Jurkat, Clone E6-1 (cell line): ENCODE data around the gene CFAP251.
"Not testable (repeated sequence)": the region's sequence is repeated elsewhere in the genome, so short reads cannot be mapped to it uniquely, and the experiment has no call there.

Source experiments
- DNase-seq: peaks from one replicate; pipeline ENCODE4 v3.0.0-alpha.2; 2011; ENCODE audit warnings: low read depth, low spot score
- H3K4me3 ChIP-seq: 2 replicates; pipeline ENCODE4 v1.5.1; 2011; ENCODE audit warnings: mild to moderate bottlenecking, low read length, control low read depth, moderate library complexity

CFAP251 gene

GRCh38 chr12:121903202-121903601 lies 15.2 kb upstream of the CFAP251 start:
- DNase-seq, result no peak

GRCh38 chr12:121905746-121906145 lies 12.6 kb upstream of the CFAP251 start:
- H3K4me3 ChIP-seq, result no peak overlapping the region
- DNase-seq, result no peak

More at GRCh38 chr12:121903202-121903601, 15.2 kb upstream of the CFAP251 start:
- H3K4me3 ChIP-seq, result no peak overlapping the region

- H3K4me3 ChIP-seq, result no peak overlapping the region
- DNase-seq, result no peak
Measured at GRCh38 chr12:121908702-121909101, 9.7 kb upstream of the CFAP251 start.

GRCh38 chr12:121911824-121912585 lies 6.4 kb upstream of the CFAP251 start:
- no peak for DNase-seq
- H3K4me3 ChIP-seq, result no peak overlapping the region

- DNase-seq, result no peak
- H3K4me3 ChIP-seq, result no peak overlapping the region
Measured at GRCh38 chr12:121915841-121916321, 2.5 kb upstream of the CFAP251 start.

- no peak for DNase-seq
- no peak overlapping the region for H3K4me3 ChIP-seq
Measured at GRCh38 chr12:121916719-121917118, 1.7 kb upstream of the CFAP251 start.

GRCh38 chr12:121918679-121919038 lies 267 bp downstream of the CFAP251 start:
- DNase-seq, result no peak
- peak overlapping the region; percentile 52 for H3K4me3 ChIP-seq

GRCh38 chr12:121921066-121921465 lies 2.7 kb downstream of the CFAP251 start:
- no peak overlapping the region for H3K4me3 ChIP-seq
- DNase-seq, result no peak

- H3K4me3 ChIP-seq, result no peak overlapping the region
- DNase-seq, result no peak
Measured at GRCh38 chr12:121925358-121925695, 6.9 kb downstream of the CFAP251 start.

- no peak for DNase-seq
- no peak overlapping the region for H3K4me3 ChIP-seq
Measured at GRCh38 chr12:121926874-121927706, 8.7 kb downstream of the CFAP251 start.

- H3K4me3 ChIP-seq, result no peak overlapping the region
Measured at GRCh38 chr12:121927813-121928212, 9.4 kb downstream of the CFAP251 start.

GRCh38 chr12:121929545-121929944 lies 11.2 kb downstream of the CFAP251 start:
- H3K4me3 ChIP-seq, DNase-seq: not testable (repeated sequence)

More at GRCh38 chr12:121927813-121928212, 9.4 kb downstream of the CFAP251 start:
- no peak for DNase-seq

GRCh38 chr12:121930862-121931261 lies 12.5 kb downstream of the CFAP251 start:
- no peak overlapping the region for H3K4me3 ChIP-seq
- DNase-seq, result no peak

GRCh38 chr12:121932176-121932536 lies 13.8 kb downstream of the CFAP251 start:
- DNase-seq, result no peak
- no peak overlapping the region for H3K4me3 ChIP-seq

GRCh38 chr12:121932914-121933521 lies 14.6 kb downstream of the CFAP251 start:
- DNase-seq, result no peak

GRCh38 chr12:121933522-121934308 lies 15.3 kb downstream of the CFAP251 start:
- no peak overlapping the region for H3K4me3 ChIP-seq
- no peak for DNase-seq

More at GRCh38 chr12:121932914-121933521, 14.6 kb downstream of the CFAP251 start:
- no peak overlapping the region for H3K4me3 ChIP-seq

- DNase-seq, result no peak
- H3K4me3 ChIP-seq, result no peak overlapping the region
Measured at GRCh38 chr12:121934309-121934664, 15.9 kb downstream of the CFAP251 start.

GRCh38 chr12:121937654-121938053 lies 19.3 kb downstream of the CFAP251 start:
- no peak overlapping the region for H3K4me3 ChIP-seq
- DNase-seq, result peak; percentile 47

- no peak for DNase-seq
- H3K4me3 ChIP-seq, result no peak overlapping the region
Measured at GRCh38 chr12:121939186-121939585, 20.8 kb downstream of the CFAP251 start.
